ENCODE data around the gene HOXD1.

- no peak for TF ChIP-seq TAF1 (IDR thresholded peaks at IDR 0.05; ENCODE audit: borderline replicate concordance, low read depth, low read length)
- TF ChIP-seq, protein P1, sequence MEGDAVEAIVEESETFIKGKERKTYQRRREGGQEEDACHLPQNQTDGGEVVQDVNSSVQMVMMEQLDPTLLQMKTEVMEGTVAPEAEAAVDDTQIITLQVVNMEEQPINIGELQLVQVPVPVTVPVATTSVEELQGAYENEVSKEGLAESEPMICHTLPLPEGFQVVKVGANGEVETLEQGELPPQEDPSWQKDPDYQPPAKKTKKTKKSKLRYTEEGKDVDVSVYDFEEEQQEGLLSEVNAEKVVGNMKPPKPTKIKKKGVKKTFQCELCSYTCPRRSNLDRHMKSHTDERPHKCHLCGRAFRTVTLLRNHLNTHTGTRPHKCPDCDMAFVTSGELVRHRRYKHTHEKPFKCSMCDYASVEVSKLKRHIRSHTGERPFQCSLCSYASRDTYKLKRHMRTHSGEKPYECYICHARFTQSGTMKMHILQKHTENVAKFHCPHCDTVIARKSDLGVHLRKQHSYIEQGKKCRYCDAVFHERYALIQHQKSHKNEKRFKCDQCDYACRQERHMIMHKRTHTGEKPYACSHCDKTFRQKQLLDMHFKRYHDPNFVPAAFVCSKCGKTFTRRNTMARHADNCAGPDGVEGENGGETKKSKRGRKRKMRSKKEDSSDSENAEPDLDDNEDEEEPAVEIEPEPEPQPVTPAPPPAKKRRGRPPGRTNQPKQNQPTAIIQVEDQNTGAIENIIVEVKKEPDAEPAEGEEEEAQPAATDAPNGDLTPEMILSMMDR (IDR thresholded peaks at IDR 0.05) = no peak
These were observed 37.7 kb upstream of the HOXD1 start for GRCh38 chr2:176150584-176151441.

Measured in SK-N-SH (cell line).